ENCODE measurements around the gene FFAR1. TPM values are rescaled to one million over a fixed set of nuclear protein-coding genes. Genes with fewer than 3 reads are reported as not detected.

The FFAR1 gene
- total and polyA plus RNA-seq, 2 experiments from 2014 or later: not detected

DNA sequence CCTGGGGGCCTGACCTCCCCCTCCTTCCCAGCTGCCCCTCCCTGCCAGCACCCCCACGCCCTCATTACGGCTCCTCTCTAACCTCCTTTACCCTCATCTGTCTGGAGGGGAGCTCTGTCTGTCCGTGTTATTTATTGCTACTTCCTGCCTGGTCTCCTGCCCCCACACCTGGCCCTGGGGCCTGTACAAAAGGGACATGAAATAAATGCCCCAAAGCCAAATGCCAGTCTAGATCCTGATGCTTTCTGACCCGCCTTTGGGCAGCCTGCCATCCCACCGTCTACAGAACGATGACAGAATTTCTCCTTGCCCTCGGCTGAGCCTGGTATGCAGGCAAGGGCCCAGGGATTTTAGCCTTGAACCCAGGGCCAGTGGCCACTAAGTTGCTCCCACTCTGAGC is 34.1 kb upstream of the FFAR1 start (continued):
- TF ChIP-seq, protein P1, sequence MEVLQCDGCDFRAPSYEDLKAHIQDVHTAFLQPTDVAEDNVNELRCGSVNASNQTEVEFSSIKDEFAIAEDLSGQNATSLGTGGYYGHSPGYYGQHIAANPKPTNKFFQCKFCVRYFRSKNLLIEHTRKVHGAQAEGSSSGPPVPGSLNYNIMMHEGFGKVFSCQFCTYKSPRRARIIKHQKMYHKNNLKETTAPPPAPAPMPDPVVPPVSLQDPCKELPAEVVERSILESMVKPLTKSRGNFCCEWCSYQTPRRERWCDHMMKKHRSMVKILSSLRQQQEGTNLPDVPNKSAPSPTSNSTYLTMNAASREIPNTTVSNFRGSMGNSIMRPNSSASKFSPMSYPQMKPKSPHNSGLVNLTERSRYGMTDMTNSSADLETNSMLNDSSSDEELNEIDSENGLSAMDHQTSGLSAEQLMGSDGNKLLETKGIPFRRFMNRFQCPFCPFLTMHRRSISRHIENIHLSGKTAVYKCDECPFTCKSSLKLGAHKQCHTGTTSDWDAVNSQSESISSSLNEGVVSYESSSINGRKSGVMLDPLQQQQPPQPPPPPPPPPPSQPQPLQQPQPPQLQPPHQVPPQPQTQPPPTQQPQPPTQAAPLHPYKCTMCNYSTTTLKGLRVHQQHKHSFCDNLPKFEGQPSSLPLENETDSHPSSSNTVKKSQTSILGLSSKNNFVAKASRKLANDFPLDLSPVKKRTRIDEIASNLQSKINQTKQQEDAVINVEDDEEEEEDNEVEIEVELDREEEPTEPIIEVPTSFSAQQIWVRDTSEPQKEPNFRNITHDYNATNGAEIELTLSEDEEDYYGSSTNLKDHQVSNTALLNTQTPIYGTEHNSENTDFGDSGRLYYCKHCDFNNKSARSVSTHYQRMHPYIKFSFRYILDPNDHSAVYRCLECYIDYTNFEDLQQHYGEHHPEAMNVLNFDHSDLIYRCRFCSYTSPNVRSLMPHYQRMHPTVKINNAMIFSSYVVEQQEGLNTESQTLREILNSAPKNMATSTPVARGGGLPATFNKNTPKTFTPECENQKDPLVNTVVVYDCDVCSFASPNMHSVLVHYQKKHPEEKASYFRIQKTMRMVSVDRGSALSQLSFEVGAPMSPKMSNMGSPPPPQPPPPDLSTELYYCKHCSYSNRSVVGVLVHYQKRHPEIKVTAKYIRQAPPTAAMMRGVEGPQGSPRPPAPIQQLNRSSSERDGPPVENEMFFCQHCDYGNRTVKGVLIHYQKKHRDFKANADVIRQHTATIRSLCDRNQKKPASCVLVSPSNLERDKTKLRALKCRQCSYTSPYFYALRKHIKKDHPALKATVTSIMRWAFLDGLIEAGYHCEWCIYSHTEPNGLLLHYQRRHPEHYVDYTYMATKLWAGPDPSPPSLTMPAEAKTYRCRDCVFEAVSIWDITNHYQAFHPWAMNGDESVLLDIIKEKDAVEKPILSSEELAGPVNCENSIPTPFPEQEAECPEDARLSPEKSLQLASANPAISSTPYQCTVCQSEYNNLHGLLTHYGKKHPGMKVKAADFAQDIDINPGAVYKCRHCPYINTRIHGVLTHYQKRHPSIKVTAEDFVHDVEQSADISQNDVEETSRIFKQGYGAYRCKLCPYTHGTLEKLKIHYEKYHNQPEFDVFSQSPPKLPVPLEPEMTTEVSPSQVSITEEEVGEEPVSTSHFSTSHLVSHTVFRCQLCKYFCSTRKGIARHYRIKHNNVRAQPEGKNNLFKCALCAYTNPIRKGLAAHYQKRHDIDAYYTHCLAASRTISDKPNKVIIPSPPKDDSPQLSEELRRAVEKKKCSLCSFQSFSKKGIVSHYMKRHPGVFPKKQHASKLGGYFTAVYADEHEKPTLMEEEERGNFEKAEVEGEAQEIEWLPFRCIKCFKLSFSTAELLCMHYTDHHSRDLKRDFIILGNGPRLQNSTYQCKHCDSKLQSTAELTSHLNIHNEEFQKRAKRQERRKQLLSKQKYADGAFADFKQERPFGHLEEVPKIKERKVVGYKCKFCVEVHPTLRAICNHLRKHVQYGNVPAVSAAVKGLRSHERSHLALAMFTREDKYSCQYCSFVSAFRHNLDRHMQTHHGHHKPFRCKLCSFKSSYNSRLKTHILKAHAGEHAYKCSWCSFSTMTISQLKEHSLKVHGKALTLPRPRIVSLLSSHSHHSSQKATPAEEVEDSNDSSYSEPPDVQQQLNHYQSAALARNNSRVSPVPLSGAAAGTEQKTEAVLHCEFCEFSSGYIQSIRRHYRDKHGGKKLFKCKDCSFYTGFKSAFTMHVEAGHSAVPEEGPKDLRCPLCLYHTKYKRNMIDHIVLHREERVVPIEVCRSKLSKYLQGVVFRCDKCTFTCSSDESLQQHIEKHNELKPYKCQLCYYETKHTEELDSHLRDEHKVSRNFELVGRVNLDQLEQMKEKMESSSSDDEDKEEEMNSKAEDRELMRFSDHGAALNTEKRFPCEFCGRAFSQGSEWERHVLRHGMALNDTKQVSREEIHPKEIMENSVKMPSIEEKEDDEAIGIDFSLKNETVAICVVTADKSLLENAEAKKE (CRISPR knock-in tag; IDR thresholded peaks at IDR 0.05): no peak
- TF ChIP-seq EZH2 (IDR thresholded peaks at IDR 0.05; ENCODE audit: low read depth, unreplicated experiment): no peak
- TF ChIP-seq, protein P2, sequence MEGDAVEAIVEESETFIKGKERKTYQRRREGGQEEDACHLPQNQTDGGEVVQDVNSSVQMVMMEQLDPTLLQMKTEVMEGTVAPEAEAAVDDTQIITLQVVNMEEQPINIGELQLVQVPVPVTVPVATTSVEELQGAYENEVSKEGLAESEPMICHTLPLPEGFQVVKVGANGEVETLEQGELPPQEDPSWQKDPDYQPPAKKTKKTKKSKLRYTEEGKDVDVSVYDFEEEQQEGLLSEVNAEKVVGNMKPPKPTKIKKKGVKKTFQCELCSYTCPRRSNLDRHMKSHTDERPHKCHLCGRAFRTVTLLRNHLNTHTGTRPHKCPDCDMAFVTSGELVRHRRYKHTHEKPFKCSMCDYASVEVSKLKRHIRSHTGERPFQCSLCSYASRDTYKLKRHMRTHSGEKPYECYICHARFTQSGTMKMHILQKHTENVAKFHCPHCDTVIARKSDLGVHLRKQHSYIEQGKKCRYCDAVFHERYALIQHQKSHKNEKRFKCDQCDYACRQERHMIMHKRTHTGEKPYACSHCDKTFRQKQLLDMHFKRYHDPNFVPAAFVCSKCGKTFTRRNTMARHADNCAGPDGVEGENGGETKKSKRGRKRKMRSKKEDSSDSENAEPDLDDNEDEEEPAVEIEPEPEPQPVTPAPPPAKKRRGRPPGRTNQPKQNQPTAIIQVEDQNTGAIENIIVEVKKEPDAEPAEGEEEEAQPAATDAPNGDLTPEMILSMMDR (conservative IDR thresholded peaks at IDR 0.05; ENCODE audit: low read depth in 2 of 2): no peak
- TF ChIP-seq ZNF114 (CRISPR knock-in tag; IDR thresholded peaks at IDR 0.05): no peak
- TF ChIP-seq, protein P3, sequence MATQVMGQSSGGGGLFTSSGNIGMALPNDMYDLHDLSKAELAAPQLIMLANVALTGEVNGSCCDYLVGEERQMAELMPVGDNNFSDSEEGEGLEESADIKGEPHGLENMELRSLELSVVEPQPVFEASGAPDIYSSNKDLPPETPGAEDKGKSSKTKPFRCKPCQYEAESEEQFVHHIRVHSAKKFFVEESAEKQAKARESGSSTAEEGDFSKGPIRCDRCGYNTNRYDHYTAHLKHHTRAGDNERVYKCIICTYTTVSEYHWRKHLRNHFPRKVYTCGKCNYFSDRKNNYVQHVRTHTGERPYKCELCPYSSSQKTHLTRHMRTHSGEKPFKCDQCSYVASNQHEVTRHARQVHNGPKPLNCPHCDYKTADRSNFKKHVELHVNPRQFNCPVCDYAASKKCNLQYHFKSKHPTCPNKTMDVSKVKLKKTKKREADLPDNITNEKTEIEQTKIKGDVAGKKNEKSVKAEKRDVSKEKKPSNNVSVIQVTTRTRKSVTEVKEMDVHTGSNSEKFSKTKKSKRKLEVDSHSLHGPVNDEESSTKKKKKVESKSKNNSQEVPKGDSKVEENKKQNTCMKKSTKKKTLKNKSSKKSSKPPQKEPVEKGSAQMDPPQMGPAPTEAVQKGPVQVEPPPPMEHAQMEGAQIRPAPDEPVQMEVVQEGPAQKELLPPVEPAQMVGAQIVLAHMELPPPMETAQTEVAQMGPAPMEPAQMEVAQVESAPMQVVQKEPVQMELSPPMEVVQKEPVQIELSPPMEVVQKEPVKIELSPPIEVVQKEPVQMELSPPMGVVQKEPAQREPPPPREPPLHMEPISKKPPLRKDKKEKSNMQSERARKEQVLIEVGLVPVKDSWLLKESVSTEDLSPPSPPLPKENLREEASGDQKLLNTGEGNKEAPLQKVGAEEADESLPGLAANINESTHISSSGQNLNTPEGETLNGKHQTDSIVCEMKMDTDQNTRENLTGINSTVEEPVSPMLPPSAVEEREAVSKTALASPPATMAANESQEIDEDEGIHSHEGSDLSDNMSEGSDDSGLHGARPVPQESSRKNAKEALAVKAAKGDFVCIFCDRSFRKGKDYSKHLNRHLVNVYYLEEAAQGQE (IDR thresholded peaks at IDR 0.05; ENCODE audit: unreplicated experiment): no peak
- no peak for TF ChIP-seq EZH2phosphoT487 (IDR thresholded peaks at IDR 0.05; ENCODE audit: unreplicated experiment)
- TF ChIP-seq ZNF331 (CRISPR knock-in tag; IDR thresholded peaks at IDR 0.05; ENCODE audit: low read depth): no peak
